H1 (cell line): ENCODE data around the gene ALKBH1. TPM values are rescaled to one million over a fixed set of nuclear protein-coding genes. Genes with fewer than 3 reads are reported as not detected.

Experiments
- EP300 ChIP-seq, 2 experiments: IDR thresholded peaks; 1 replicate in 1 of 2; 2 replicates in 1 of 2; pipeline ENCODE4 v1.6.1; 2011 to 2012; ENCODE audit warnings: low read depth in 2 of 2, low read length in 2 of 2, mild to moderate bottlenecking in 2 of 2, borderline replicate concordance in 1 of 2, inconsistent platforms in 1 of 2, moderate library complexity in 1 of 2
- EZH2 ChIP-seq: fragments of 200-600 bp; sonication (generic); IDR thresholded peaks from 2 replicates; pipeline ENCODE4 v1.7.1; 2012; ENCODE audit warnings: low read depth, mild to moderate bottlenecking, moderate library complexity, low read length, inconsistent platforms; ENCODE audit not compliant: severe bottlenecking
- FOSL1 ChIP-seq: IDR thresholded peaks from 2 replicates; pipeline ENCODE4 v1.6.1; 2011; ENCODE audit warnings: mild to moderate bottlenecking, low read depth, low read length, moderate library complexity; ENCODE audit not compliant: insufficient read depth
- KDM4A ChIP-seq: IDR thresholded peaks from one replicate; pipeline ENCODE4 v1.7.1; 2012; ENCODE audit warnings: low read depth, mild to moderate bottlenecking, moderate library complexity, low read length, inconsistent platforms; ENCODE audit not compliant: severe bottlenecking
- KDM5A ChIP-seq: fragments of 200-600 bp; IDR thresholded peaks from 2 replicates; pipeline ENCODE4 v1.7.1; 2012; ENCODE audit warnings: mild to moderate bottlenecking, low read length, inconsistent platforms, mixed read lengths
- POU5F1 ChIP-seq: IDR thresholded peaks from 2 replicates; pipeline ENCODE4 v1.6.1; 2011; ENCODE audit warnings: low read depth, mild to moderate bottlenecking, low read length, moderate library complexity
- polyA plus RNA-seq, 7 experiments: library from polyadenylated mRNA; depleted of rRNA in 3 of 7; stranded (reverse) in 5 of 7; unstranded in 2 of 7; fragments of >200 nt in 5 of 7; fragments of 200-250 nt in 2 of 7; gene quantifications; 1 replicate in 5 of 7; 2 replicates in 1 of 7; 4 replicates in 1 of 7; pipeline versions ENCODE4 v1.2.1 to v1.2.3, GENCODE V29; 2011 to 2013; ENCODE audit warnings: missing spikeins in 2 of 7, mixed read lengths in 2 of 7
- total RNA-seq: library from RNA; stranded (reverse); fragmentation: NEBNext Ultra II Directional; extraction: Animal tissue kit (Norgen Biotek cat#: 25700); gene quantifications from 2 replicates; pipeline ENCODE4 v1.2.1, GENCODE V29; 2021
- TF ChIP-seq, protein P1 (sequence below): IDR thresholded peaks from 2 replicates; pipeline ENCODE4 v1.6.1; 2011; ENCODE audit warnings: low read length, improper control_type of control experiment

ALKBH1 gene
- total and polyA plus RNA-seq, 2 of the 8 experiments (the other 6 are each of a cell fraction or from before 2014, with no cell fraction given): 14.3 to 20.0 TPM

DNA sequence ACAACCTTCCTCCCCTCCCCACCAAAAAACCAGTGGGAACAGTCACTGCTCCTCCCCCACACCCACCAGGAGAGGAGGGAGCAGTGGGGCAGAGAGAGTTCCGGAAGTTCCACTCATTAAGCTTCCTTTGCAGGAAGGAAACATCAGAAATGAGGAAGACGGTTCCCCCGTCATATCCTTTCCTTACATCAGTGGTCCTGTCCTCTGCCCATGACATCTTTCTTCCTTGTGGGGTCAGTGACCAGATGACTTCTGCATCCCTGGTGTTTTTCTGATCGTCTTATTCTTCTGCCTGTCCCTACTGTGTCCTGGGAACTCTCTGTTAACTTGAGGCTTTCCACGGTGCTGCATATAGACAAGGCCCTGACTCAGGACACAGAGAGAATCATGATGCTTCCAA, 50.5 kb downstream of the ALKBH1 start (continued):
- TF ChIP-seq, protein P1, sequence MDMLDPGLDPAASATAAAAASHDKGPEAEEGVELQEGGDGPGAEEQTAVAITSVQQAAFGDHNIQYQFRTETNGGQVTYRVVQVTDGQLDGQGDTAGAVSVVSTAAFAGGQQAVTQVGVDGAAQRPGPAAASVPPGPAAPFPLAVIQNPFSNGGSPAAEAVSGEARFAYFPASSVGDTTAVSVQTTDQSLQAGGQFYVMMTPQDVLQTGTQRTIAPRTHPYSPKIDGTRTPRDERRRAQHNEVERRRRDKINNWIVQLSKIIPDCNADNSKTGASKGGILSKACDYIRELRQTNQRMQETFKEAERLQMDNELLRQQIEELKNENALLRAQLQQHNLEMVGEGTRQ: no peak
- TF ChIP-seq POU5F1 (no peak), FOSL1 (no peak), KDM4A (no peak), EZH2 (no peak), KDM5A (no peak), EP300 (IDR thresholded peaks at IDR 0.05; ENCODE audit: borderline replicate concordance in 1 of 2, low read depth in 2 of 2, low read length in 2 of 2) (no peak)
